Lung (tissue), 12 donors: ENCODE measurements around the gene SLC5A1. TPM values are rescaled to one million over a fixed set of nuclear protein-coding genes. Genes with fewer than 3 reads are reported as not detected.

Experiments
- ATAC-seq: fragments of 200-7000 bp; cut with Tn5 transposase; one replicate; pipeline ENCODE4 v1.9.1; 2020; ENCODE audit warnings: moderate number of reproducible peaks; ENCODE audit not compliant: insufficient read depth, low FRiP score
- DNase-seq, 3 donors: peaks; one replicate each; pipeline ENCODE4 v3.0.0-alpha.2; 2013 to 2017
- H3K27ac ChIP-seq, 2 donors: one replicate each; pipeline ENCODE4 v1.5.1; 2013; ENCODE audit warnings: mild to moderate bottlenecking in 2 of 2, moderate library complexity in 2 of 2, control low read depth in 1 of 2, inconsistent platforms in 1 of 2, low read depth in 1 of 2, low read length in 1 of 2
- H3K27me3 ChIP-seq, 3 donors: one replicate each; pipeline ENCODE4 v1.5.1; 2013; ENCODE audit warnings: low read length in 2 of 3; ENCODE audit not compliant: control insufficient read depth in 3 of 3, insufficient read depth in 3 of 3
- H3K36me3 ChIP-seq, 4 donors: one replicate each; pipeline ENCODE4 v1.5.1; 2013; ENCODE audit warnings: low read length in 4 of 4, mild to moderate bottlenecking in 1 of 4, moderate library complexity in 1 of 4; ENCODE audit not compliant: control insufficient read depth in 4 of 4, insufficient read depth in 4 of 4
- H3K4me1 ChIP-seq, 5 donors: one replicate each; pipeline ENCODE4 v1.5.1; 2013; ENCODE audit warnings: low read length in 5 of 5, mild to moderate bottlenecking in 2 of 5, moderate library complexity in 1 of 5; ENCODE audit not compliant: control insufficient read depth in 5 of 5, insufficient read depth in 5 of 5
- H3K4me3 ChIP-seq: one replicate; pipeline ENCODE4 v1.5.1; 2013; ENCODE audit warnings: mild to moderate bottlenecking, control low read depth, moderate library complexity
- H3K9ac ChIP-seq, 2 donors: one replicate each; pipeline ENCODE4 v1.5.1; 2013; ENCODE audit warnings: low read length in 2 of 2, control low read depth in 1 of 2; ENCODE audit not compliant: insufficient read depth in 1 of 2
- H3K9me3 ChIP-seq, 4 donors: one replicate each; pipeline ENCODE4 v1.5.1; 2013; ENCODE audit warnings: low read length in 3 of 4, mild to moderate bottlenecking in 1 of 4, moderate library complexity in 1 of 4; ENCODE audit not compliant: control insufficient read depth in 4 of 4, insufficient read depth in 3 of 4
- CTCF ChIP-seq: IDR thresholded peaks from 2 replicates; pipeline ENCODE4 v1.5.1; 2012; ENCODE audit warnings: mild to moderate bottlenecking; ENCODE audit errors: control extremely low read depth, extremely low read depth
- WGBS, 2 donors: extraction: QIAGEN DNeasy Blood & Tissue Kit; methylation state at CpG; one replicate each; pipeline ENCODE4 v1.1.7; 2013; 5-methylcytosine and 5-hydroxymethylcytosine counted together
- polyA plus RNA-seq, 2 donors: library from polyadenylated mRNA; stranded (reverse); fragments of 200-250 nt; gene quantifications; one replicate each; pipeline ENCODE4 v1.2.1, GENCODE V29; 2013
- total RNA-seq, 2 donors: library from RNA; depleted of rRNA in 1 of 2; stranded (reverse); fragments of >200 nt in 1 of 2; gene quantifications; one replicate each; pipeline ENCODE4 v1.2.1, GENCODE V29; 2014 to 2021
- donor health status: control.
- donor health status: control.
- donor health status: Bipolar disorder and iron deficiency.
- donor health status: healthy.
- donor health status: DM: yes; HTN: yes; CAD: no.

The SLC5A1 gene
- total and polyA plus RNA-seq, 4 donors: 0.35 to 3.5 (median 1.1) TPM

GRCh38 chr22:32040324-32040904 lies 2.6 kb upstream of the SLC5A1 start:
- Histone ChIP-seq H3K9ac (no peak overlapping the region), H3K36me3 (no peaks in the 10 kb centered on the region), H3K9me3 (peaks cover 0 to 2% (median 0%) of the 10 kb centered on the region in 4 donors), H3K27ac (no peak overlapping the region), H3K27me3 (peaks cover 0 to 13% (median 7%) of the 10 kb centered on the region in 3 donors), H3K4me3 (no peak overlapping the region), H3K4me1 (peaks cover 0 to 3% (median 0%) of the 10 kb centered on the region in 5 donors)
- TF ChIP-seq CTCF: no peak
- DNase-seq: no peak
- WGBS, 2 donors: 32 to 41% methylated on average over 3 of the region's 3 CpGs
- no peak for ATAC-seq

DNA sequence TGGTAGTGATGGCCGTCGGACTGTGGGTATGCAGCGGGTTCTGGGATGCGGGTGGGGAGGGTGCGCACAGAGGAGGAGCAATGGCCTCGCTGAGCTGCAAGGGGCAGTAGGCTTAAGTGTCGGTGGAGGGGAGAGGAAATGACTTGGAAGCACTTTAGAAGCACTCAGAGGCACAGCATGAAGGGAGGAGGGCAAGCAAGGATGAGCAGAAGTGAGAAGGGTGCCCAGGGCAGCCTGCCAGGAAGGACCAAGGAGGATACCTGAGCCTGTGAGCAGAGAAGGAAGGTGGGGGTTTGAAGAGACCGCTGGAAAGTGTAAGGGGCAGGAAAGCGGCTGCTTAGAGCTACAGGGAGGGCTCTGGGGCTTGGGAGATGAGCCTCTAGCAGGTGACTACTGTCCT lies 330 bp downstream of the SLC5A1 start:
- TF ChIP-seq CTCF: no peak
- H3K9ac ChIP-seq: no peak overlapping the region
- peaks cover 0 to 2% (median 0%) of the 10 kb centered on the region in 4 donors for H3K9me3 ChIP-seq
- H3K4me1 ChIP-seq: peaks cover 0 to 3% (median 0%) of the 10 kb centered on the region in 5 donors
- WGBS, 2 donors: 41 to 63% methylated on average over 9 of the region's 9 CpGs
- no peaks in the 10 kb centered on the region for H3K36me3 ChIP-seq
- no peak for ATAC-seq
- no peak overlapping the region for H3K4me3 ChIP-seq
- peaks cover 0 to 13% (median 7%) of the 10 kb centered on the region in 3 donors for H3K27me3 ChIP-seq
- DNase-seq: peak in 1 of 3 donors; percentile 5
- H3K27ac ChIP-seq: no peak overlapping the region

GRCh38 chr22:32044477-32044876 lies 1.4 kb downstream of the SLC5A1 start:
- Histone ChIP-seq H3K27me3 (peaks cover 0 to 13% (median 7%) of the 10 kb centered on the region in 3 donors), H3K4me1 (peaks cover 0 to 3% (median 0%) of the 10 kb centered on the region in 5 donors), H3K36me3 (no peaks in the 10 kb centered on the region), H3K9me3 (peaks cover 0 to 2% (median 0%) of the 10 kb centered on the region in 4 donors), H3K27ac (no peak overlapping the region), H3K4me3 (no peak overlapping the region), H3K9ac (no peak overlapping the region)
- WGBS, 2 donors: 95 to 100% methylated on average over 1 of the region's 1 CpG
- no peak for ATAC-seq
- DNase-seq: no peak
- no peak for TF ChIP-seq CTCF
